T-helper 1 cell (primary cell): ENCODE results near the gene UBB.

Experiments used
- DNase-seq, 5 donors: peaks; one replicate each; pipeline ENCODE4 v3.0.0-alpha.2; 2012 to 2020
- total RNA-seq, 4 donors: gene quantifications; one replicate each; lab custom pipeline; 2026; lab: John Stamatoyannopoulos, UW

UBB gene
- total RNA-seq = 312 to 505 (median 390) reads per million in 4 donors

- peak; percentile 94 to 97 (median 94) for DNase-seq
These were observed at the start of gene UBB for GRCh38 chr17:16380640-16381495. UBB (plus strand) TSS chr17:16381091; CDS start chr17:16381908, 817 bp downstream.

- no peak for DNase-seq
These were observed 42.5 kb upstream of the UBB start for GRCh38 chr17:16338391-16338790.

DNA sequence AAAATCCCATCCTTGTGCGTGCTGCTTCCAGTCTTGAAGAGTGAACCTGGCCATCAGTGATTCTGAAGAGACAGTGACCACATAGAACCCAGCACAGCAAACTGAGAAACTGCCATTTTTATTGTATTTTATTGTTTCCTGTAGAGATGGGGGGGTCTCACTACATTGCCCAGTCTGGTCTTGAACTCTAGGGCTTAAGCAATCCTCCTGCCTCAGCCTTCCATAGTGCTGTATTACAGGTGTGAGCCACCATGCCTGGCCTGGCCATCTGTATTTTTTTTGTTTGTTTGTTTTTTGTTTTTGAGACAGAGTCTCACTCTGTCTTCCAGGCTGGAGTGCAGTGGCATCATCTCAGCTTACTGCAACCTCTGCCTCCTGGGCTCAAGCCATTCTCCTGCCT is 41.5 kb upstream of the UBB start:
- DNase-seq = no peak

- no peak for DNase-seq
These were observed 40.9 kb upstream of the UBB start for GRCh38 chr17:16339959-16340358.

GRCh38 chr17:16342979-16343378 is 37.9 kb upstream of the UBB start:
- no peak for DNase-seq

GRCh38 chr17:16343569-16343968 is 37.3 kb upstream of the UBB start:
- no peak for DNase-seq

- DNase-seq = no peak
These were observed 35.3 kb upstream of the UBB start for GRCh38 chr17:16345565-16345964.

- no peak for DNase-seq
These were observed 34.1 kb upstream of the UBB start for GRCh38 chr17:16346721-16347271.

- DNase-seq = no peak
These were observed 32.3 kb upstream of the UBB start for GRCh38 chr17:16348586-16348985.

DNA sequence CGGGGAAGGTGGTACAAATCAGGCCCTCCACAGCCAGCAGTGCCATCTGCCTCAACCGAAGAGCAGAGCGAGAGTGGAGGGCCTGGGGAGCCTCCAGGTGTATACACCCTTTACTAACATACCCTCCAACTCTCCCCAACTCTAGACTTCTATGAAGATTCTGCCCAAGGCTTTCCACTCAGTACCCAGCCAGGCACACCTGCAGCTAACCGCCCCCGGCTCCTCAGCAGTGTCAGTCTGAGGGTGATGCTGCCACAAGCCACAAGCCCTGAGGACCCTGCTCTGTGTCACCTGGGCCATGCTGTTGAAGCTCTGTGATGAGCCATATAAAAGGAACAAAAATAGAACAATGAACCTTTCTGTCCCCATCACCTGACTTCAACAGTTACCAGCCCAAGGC is 31.5 kb upstream of the UBB start:
- no peak for DNase-seq

DNA sequence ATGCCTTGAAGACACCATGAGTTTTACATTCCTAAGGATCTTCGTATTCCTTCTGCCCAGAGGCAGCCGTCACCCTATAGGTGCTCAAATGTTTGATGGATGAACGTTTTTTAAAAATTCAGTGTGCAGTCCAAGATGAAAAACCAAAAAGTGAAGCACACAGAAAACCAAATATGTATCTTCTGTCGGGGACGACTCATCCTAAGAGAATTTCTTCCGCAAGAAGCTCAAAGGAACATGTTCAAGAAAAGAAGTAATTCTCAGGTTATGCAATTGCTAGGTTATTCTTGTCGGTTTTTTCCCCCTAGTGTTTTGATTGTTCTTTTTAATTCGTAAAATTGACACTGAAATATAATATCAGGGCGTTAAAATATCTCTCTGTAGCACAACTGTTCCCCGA is 29.1 kb upstream of the UBB start:
- no peak for DNase-seq

DNA sequence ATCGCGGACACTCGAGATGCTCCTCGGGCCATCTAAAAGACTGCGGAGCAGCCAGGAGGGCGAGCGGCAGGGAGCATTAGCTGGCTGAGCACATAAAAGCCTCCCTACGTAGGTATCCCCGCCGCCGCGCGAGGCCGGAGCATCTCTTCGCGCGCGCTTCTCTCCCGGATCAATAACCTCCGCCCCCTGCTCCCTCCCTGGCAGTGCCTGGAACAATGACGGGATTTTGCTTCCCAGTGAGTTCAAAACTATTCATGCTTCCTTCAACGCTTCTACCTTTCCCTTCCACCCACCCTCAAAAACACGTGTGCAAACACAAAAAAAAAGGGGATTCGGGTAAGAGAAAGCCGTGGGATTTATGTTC is 28.6 kb upstream of the UBB start:
- DNase-seq = peak in 2 of 5 donors; percentile 5 to 27

- DNase-seq = peak; percentile 8 to 25 (median 17)
These were observed 28.1 kb upstream of the UBB start for GRCh38 chr17:16352667-16353316.

DNA sequence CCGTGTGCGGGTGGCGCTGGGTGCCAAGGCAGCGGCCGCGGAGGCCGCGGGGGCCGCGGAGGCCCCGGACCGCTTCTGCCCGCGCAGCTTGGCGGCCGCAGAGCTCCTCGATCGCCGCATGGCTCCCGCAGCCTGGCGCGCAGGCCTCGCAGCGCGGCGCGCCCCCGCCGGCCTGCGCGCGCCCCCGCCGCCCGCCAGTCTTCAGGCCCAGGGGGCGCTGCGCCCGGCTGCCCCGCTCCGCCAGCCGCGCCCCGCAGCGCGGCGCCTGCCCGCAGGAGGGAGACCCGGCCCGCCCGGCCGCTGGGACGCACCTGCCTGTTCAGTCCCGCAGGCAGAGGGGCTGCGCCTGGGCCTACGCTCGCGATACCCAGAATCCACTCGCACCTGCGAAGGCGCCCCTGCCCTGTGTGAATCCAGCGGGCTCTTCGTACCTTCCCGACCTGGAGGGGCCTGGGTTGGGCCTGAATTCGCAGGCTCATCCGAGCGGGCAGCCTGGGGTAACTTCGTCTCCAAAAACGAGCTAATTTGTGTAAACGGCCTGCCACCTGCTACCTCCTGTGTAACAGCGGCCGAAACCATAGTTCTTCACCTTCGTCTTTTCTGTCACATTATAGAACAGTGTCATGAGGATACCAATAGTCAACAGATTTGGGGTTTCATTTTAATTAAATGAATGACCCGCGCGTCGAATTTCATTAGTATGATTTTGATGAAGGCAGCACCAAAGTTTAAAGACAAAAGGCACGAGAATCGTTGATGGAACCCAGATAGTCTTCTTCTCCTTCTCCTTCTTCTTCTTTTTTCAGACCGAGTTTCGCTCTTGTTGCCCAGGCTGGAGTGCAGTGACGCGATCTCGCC is 27.3 kb upstream of the UBB start, which contains the start of gene CENPV:
TSS of gene CENPV (minus strand) at position 153 of the 858 bp plus-strand sequence. CDS start at position 120, 33 bp downstream.
- peak; percentile 40 to 73 (median 50) for DNase-seq

DNA sequence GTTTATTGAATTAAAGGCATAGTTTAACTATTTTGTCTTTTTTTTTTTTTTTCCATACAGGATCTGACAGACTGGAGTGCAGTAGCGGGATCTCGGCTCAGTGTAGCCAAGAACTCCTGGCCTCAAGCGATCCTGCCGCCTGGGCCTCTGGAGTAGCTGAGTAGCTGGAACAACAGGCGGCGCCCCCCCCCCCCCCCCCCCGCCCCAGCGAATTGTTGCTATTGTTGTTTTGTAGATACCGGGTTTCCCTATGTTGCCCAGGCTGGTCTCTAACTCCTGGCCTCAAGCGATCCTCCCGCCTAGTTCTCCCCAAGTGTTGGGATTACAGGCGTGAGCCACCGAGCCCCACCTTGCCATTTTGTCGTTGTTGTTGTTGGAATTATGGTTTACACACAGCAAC is 26.3 kb upstream of the UBB start:
- DNase-seq = no peak

GRCh38 chr17:16358394-16358793 is 22.5 kb upstream of the UBB start:
- no peak for DNase-seq

- DNase-seq = no peak
These were observed 19.0 kb upstream of the UBB start for GRCh38 chr17:16361874-16362273.

GRCh38 chr17:16363749-16364536 is 16.9 kb upstream of the UBB start:
- peak; percentile 38 to 70 (median 53) for DNase-seq

DNA sequence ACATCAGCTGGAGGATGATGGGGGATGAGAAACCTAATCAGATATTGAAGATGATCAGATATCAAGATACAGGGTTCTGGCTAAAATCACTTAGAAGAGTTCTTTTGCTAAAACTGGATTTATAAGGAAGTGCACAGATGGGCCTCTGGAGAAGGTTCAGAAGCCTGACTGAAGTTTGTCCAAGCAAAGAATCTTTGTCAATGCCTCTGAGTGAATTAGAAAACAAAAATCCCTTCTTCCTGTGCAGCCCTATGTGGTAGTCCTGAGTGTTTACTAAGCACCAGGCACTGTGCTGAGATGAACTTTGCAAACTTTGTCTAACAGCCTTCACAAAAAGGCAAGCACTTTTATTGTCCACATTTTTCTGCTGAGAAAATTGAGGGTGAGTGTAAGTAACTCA is 16.3 kb upstream of the UBB start:
- no peak for DNase-seq

DNA sequence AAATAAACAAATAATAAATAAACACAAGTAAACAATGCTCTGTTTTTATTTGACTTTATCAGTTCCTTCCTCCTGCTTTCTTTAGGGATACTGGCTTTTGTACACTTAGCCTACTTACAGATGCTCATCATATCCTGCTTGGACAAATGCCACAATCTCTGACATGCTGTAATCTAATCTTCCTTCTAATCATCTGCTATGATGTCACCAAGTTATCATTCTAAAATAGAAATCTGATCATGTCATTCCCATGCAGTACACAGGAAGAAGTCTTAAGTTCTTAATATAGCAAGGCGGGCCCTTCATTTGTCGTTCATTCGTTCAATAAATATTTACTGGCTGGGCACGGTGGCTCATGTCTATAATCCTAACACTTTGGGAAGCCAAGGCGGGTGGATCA is 9.1 kb upstream of the UBB start:
- no peak for DNase-seq

- no peak for DNase-seq
These were observed 6.5 kb upstream of the UBB start for GRCh38 chr17:16374146-16374938.
